ENCODE data around the gene ANXA1.

The ANXA1 gene

DNA sequence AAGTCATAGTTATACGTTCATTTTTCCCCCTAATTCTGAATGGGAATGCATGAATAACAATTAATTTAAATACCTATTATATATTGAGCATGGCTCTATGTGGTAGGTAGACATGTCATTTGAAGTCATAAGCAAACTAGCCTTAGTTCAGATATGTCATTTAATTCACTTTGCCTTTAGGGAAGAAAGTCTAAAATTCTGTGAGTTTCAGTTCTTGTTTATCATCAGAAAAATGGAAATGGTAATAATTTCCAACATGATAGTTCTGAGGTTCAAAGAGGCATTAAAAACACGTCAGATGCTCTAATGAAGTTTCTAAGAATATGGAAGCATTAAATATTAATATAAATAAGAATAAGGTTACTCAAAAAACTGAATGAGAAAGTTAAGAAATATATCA lies 13.1 kb upstream of the ANXA1 start:
- DNase-seq (no peak), ATAC-seq (no peak)

DNA sequence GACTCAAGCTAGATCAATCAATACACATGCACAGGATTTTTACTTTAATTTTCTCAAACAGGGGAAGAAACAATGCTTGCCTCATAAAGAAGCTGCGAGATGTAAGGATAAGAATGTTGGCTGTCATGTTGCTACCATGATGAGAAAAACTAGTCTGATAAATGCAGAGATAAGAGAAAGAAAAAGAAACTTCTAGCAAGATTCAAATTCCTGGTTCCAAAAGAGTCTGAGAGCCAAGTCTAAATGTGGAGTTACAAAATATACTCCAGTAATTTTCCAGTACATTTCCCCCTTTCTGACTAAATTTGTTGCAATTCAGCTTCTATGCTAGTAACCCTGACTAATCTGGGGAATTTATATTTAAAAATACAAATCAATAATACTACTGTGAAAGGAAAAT lies 10.4 kb upstream of the ANXA1 start:
- DNase-seq = no peak
- ATAC-seq = no peak

GRCh38 chr9:73143711-73144328 lies 7.8 kb upstream of the ANXA1 start:
- no peak for ATAC-seq
- DNase-seq = no peak

GRCh38 chr9:73146111-73146815 lies 5.4 kb upstream of the ANXA1 start:
- DNase-seq (no peak), ATAC-seq (no peak)

- no peak for DNase-seq
- ATAC-seq = peak; percentile 37
These were observed 3.2 kb upstream of the ANXA1 start for GRCh38 chr9:73148447-73148937.

- ATAC-seq = peak; percentile 63
- DNase-seq = no peak
These were observed 2.1 kb upstream of the ANXA1 start for GRCh38 chr9:73149371-73150067.

DNA sequence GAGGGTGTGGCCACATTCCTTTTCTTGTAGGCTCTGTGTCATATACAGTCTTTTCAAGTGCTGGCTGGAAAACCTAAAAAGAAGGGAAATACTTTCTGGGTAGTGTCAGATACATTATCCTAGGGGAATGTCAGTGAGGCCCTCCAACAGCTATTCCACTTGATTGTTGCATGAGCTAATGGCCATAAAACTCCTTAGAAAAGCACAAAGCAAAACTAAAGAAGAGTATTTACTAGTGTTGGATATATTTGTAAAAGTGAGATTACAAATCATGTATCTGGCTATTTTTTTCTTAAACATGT lies 829 bp downstream of the ANXA1 start:
- DNase-seq (no peak), ATAC-seq (no peak)

GRCh38 chr9:73152953-73153352 lies 1.3 kb downstream of the ANXA1 start:
- DNase-seq = no peak

GRCh38 chr9:73153793-73154227 lies 2.1 kb downstream of the ANXA1 start:
- ATAC-seq (no peak), DNase-seq (no peak)

More at GRCh38 chr9:73152953-73153352, 1.3 kb downstream of the ANXA1 start:
- ATAC-seq = peak; percentile 76

DNA sequence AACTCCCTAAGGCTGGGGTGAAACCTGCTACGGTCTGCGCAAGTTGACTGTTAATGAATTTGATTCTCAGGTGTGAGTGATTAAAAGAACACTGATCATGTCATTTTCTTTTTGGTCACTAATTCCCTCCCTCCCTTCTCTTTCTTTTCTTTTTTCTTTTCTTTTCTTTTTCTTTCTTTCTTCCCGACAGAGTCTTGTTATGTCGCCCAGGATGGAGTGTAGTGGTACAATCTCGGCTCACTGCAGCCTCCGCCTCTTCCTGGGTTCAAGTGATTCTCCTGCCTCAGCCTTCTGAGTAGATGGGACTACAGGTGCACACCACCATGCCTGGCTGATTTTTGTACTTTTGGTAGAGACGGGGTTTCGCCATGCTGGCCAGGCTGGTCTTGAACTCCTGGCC lies 2.6 kb downstream of the ANXA1 start:
- ATAC-seq (no peak), DNase-seq (no peak)

DNA sequence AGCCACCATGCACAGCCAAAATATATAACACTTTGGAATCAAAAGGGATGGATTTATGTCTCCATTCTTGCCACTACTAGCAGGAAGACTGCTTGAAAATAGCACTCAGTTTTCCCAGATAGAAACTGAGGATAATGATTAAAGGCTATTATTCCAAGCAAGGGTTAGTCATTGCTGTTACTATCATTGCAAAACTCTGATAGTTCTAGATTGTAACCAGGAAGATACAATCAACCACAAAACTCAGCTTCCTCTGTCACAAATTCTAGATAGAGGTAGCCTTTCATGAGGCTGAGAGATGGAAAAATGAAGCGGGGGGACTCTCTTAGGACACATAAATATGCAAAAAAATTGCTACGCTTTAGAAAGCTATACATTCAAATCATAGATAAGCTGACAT lies 3.1 kb downstream of the ANXA1 start:
- no peak for DNase-seq
- peak; percentile 76 for ATAC-seq

GRCh38 chr9:73155377-73155776 lies 3.7 kb downstream of the ANXA1 start:
- ATAC-seq (no peak), DNase-seq (no peak)

GRCh38 chr9:73155968-73156864 lies 4.6 kb downstream of the ANXA1 start:
- DNase-seq = no peak
- no peak for ATAC-seq

GRCh38 chr9:73156865-73157187 lies 5.2 kb downstream of the ANXA1 start:
- ATAC-seq (no peak), DNase-seq (no peak)

DNA sequence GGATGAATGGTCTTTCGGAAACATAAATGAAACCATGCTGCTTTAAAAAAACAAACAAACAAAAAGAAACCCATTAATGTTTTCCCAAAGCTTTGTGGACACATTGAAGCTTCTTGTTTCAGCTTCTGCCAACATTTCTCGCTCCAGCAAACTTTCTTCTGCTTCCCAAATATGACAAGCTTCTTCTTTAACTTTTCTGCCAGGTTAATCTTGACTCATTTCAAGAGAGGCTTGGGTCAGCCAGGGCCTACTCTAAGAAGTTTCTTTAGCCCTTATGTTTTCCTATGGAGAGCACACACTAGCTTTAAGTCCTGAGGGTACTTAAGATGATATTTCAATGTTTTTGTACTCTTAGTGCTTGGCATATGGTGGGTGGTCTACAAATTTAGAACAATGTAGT lies 6.1 kb downstream of the ANXA1 start:
- ATAC-seq (no peak), DNase-seq (no peak)

GRCh38 chr9:73158723-73159122 lies 7.1 kb downstream of the ANXA1 start:
- DNase-seq (no peak), ATAC-seq (no peak)

DNA sequence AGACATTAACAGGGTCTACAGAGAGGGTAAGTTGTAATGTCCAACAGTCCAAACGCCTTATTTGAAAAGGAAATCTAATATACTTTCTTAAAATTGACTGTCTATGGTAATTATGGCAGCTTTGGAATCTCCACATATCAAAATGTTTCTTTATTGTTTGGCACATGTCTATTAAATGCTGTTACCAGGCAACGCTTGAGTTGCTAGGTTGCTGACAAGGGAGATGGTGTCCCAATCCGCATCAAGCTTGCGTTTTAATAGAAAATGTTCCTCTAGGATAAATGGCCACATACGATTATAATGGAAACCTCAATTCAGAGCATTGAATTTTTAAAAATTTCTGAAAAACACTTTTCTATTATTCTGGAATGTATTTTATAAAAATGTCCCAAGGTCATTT lies 9.2 kb downstream of the ANXA1 start:
- ATAC-seq = no peak
- DNase-seq = no peak

DNA sequence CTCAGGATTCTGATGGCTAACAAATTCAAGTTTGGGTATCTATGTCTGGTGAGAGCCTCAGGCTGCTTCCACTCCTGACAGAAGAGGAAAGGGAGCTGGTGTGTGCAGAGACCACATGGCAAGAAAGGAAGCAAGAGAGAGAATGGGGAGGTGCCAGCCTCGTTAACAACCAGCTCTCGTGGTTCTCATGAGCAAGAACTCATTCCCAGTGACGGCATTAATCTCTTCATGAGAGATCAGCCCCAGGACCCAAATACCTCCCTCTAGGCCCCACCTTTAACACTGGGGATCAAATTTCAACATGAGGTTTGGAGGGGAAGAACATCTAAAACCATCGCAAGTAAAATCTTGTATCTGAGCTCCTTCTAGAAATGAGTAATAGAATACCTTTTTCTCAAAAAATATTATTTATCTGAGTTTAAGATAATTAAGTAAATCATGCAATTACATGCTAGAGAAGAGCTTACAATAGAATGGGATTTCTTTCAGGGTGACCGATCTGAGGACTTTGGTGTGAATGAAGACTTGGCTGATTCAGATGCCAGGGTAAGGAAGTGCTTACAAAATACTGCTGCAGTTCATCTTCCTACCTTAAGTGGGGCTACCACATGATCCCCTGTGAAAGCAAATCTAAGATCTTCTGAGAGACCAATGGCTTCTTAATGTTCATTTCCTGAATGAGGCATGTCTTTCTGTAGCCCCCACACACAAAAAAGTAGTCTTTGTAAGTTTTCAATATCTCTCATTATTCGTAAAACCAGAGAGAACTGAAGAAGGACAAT lies 11.5 kb downstream of the ANXA1 start:
- DNase-seq (no peak), ATAC-seq (peak; percentile 43)

DNA sequence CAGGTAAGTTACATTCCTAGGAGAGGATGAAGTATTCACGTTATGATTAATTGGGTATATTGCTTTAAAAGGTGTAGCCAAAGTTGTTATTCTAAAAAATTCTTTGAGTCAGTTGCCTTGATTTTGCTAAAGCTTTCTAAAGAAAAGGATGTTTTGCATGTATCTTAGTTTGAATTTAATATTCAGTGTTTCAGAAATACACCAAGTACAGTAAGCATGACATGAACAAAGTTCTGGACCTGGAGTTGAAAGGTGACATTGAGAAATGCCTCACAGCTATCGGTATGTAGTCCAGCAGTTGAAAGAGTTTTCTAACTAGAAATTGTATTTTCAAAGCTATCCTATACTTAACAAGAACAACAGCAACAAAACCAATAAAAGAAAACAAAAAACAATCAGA lies 14.2 kb downstream of the ANXA1 start:
- no peak for ATAC-seq
- no peak for DNase-seq

- no peak for ATAC-seq
- DNase-seq = no peak
These were observed 14.8 kb downstream of the ANXA1 start for GRCh38 chr9:73166468-73166867.

DNA sequence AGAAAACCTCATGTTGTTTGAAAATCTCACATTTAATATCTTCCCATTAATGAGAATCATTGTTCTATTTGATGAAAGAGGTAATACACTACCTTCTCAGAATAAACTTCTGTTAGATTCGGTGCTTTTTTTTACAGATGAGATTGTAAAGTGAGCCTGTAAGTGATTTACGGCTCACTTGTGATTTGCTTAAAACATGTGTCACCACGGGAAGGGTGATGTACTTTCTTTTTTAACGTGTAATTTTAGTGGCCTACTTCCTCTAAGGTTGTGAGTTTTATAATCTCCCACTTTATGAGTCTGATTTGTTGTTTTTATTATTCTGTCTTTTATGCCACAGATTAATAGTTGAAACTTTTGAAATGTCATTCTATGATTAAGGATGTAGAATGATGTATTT lies 15.9 kb downstream of the ANXA1 start:
- no peak for DNase-seq
- no peak for ATAC-seq
